PC-3 (cell line): Measurements from ENCODE around the gene ERG28. TPM values are rescaled to one million over a fixed set of nuclear protein-coding genes. Genes with fewer than 3 reads are reported as not detected.

ENCODE experiments used
- ATAC-seq: fragments of 200-7000 bp; cut with Tn5 transposase; 2 replicates; pipeline ENCODE4 v1.9.1; 2020; ENCODE audit warnings: mild to moderate bottlenecking, moderate library complexity
- BruUV-seq: library from RNA; stranded (reverse); fragments of 400-500 nt; replicated peaks from 2 replicates; lab custom pipeline; 2021; lab: Mats Ljungman, UMichigan
- CTCF ChIA-PET: fragments of 300-600 bp; sonication (Branson Sonifier 250); formaldehyde crosslinking; loops from one replicate; lab custom pipeline; 2022; ENCODE audit warnings: antibody characterized with exemption; lab: Charles Lee
- POLR2A ChIA-PET: fragments of 300-600 bp; sonication (Branson Sonifier 250); formaldehyde crosslinking; loops from one replicate; lab custom pipeline; 2022; ENCODE audit warnings: antibody characterized with exemption; ENCODE audit not compliant: unreplicated experiment; lab: Charles Lee
- DNase-seq: peaks from one replicate; pipeline ENCODE4 v3.0.0-alpha.2; 2015
- H2AFZ ChIP-seq: fragments of 300-600 bp; sonication (generic); 2 replicates; pipeline ENCODE4 v1.6.0; 2016; ENCODE audit warnings: antibody characterized with exemption, low read length
- H3F3A ChIP-seq: fragments of 300-600 bp; sonication (generic); one replicate; pipeline ENCODE4 v1.6.0; 2017; ENCODE audit warnings: antibody characterized with exemption, low read length, control low read depth, mild to moderate bottlenecking; ENCODE audit not compliant: unreplicated experiment
- H3K27ac ChIP-seq: fragments of 300-600 bp; sonication (generic); 2 replicates; pipeline ENCODE4 v1.5.1; 2016; ENCODE audit warnings: mild to moderate bottlenecking, low read length
- H3K27me3 ChIP-seq: fragments of 300-600 bp; sonication (generic); 2 replicates; pipeline ENCODE4 v1.6.1; 2016; ENCODE audit warnings: low read length, mixed read lengths
- H3K36me3 ChIP-seq: fragments of 300-600 bp; sonication (generic); 2 replicates; pipeline ENCODE4 v1.6.1; 2016; ENCODE audit warnings: low read depth, mixed run types, low read length, mixed read lengths
- H3K4me1 ChIP-seq: fragments of 300-600 bp; sonication (generic); 2 replicates; pipeline ENCODE4 v1.5.1; 2016; ENCODE audit warnings: low read length; ENCODE audit not compliant: insufficient read depth
- H3K4me2 ChIP-seq: fragments of 300-600 bp; sonication (generic); 2 replicates; pipeline ENCODE4 v1.6.0; 2016; ENCODE audit warnings: low read length
- H3K4me3 ChIP-seq: fragments of 300-600 bp; sonication (generic); 2 replicates; pipeline ENCODE4 v1.5.1; 2016; ENCODE audit warnings: mild to moderate bottlenecking, low read length, mixed read lengths
- H3K79me2 ChIP-seq: fragments of 300-600 bp; sonication (generic); 2 replicates; pipeline ENCODE4 v1.6.1; 2017; ENCODE audit warnings: low read length, mixed read lengths
- H3K9ac ChIP-seq: fragments of 300-600 bp; sonication (generic); 2 replicates; pipeline ENCODE4 v1.6.0; 2016; ENCODE audit warnings: mild to moderate bottlenecking, low read length
- H3K9me2 ChIP-seq: fragments of 300-600 bp; sonication (generic); replicated peaks from 2 replicates; pipeline ENCODE4 v1.6.1; 2016; ENCODE audit warnings: mixed run types, low read length, mixed read lengths
- H3K9me3 ChIP-seq: fragments of 300-600 bp; sonication (generic); 2 replicates; pipeline ENCODE4 v1.6.1; 2016; ENCODE audit warnings: low read length, mixed read lengths
- H4K20me1 ChIP-seq: fragments of 300-600 bp; sonication (generic); 2 replicates; pipeline ENCODE4 v1.6.1; 2016; ENCODE audit warnings: low read length, mixed read lengths
- CTCF ChIP-seq: fragments of 300-600 bp; sonication (generic); conservative IDR thresholded peaks from 2 replicates; pipeline ENCODE4 v1.5.1; 2017; ENCODE audit warnings: antibody characterized with exemption, low read depth, mild to moderate bottlenecking, low read length
- EZH2 ChIP-seq: fragments of 300-600 bp; sonication (generic); IDR thresholded peaks from one replicate; pipeline ENCODE4 v1.6.1; 2017; ENCODE audit warnings: antibody characterized with exemption, mild to moderate bottlenecking, low read length; ENCODE audit not compliant: unreplicated experiment
- EZH2phosphoT487 ChIP-seq: fragments of 300-600 bp; sonication (generic); IDR thresholded peaks from 2 replicates; pipeline ENCODE4 v1.6.1; 2018; ENCODE audit warnings: mild to moderate bottlenecking, antibody characterized with exemption, low read length, borderline replicate concordance
- intact Hi-C: fragments of 100-400 bp; cut with micrococcal nuclease; formaldehyde crosslinking; loops from 2 replicates; pipeline ENCODE4 v1.9.0; 2023
- total RNA-seq: library from RNA; depleted of rRNA; stranded (reverse); fragments of >200 nt; gene quantifications from 2 replicates; pipeline ENCODE4 v1.2.3, GENCODE V29; 2014

The ERG28 gene
- total RNA-seq, 1 experiment from 2014 or later = 13.9 TPM

DNA sequence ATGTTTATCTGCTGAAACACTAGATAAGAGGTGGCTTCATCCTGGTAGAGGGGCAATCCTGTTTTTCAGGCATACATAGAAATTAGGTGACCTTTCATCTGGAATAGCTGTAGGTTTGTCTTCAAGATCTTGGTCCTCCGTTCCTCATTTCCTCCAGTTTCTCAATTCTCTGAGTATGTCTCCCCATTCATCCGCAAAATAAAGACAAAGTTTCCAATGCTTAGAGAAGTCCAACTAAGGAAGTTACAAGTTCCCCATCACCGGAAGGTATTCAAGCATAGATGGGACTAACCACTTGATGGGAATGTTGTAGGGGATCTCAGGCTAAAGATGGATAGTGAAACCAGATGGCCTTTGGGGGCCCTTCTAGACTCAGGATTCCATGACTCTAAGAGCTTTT is 34.3 kb downstream of the ERG28 start:
- Histone ChIP-seq H3F3A (no peaks in the 10 kb centered on the region), H3K9me2 (no peaks in the 10 kb centered on the region), H3K4me2 (no peak overlapping the region), H3K4me1 (no peaks in the 10 kb centered on the region), H3K9me3 (no peaks in the 10 kb centered on the region), H3K36me3 (no peaks in the 10 kb centered on the region), H3K9ac (no peak overlapping the region), H3K79me2 (no peaks in the 10 kb centered on the region), H3K27ac (no peak overlapping the region), H4K20me1 (no peaks in the 10 kb centered on the region), H3K27me3 (no peaks in the 10 kb centered on the region), H2AFZ (no peak overlapping the region), H3K4me3 (no peak overlapping the region)
- DNase-seq = no peak
- ChIA-PET CTCF (no interaction called here), POLR2A (no interaction called here)
- intact Hi-C loops = no loop called here
- TF ChIP-seq EZH2phosphoT487 = no peak
- no peak for TF ChIP-seq EZH2
- TF ChIP-seq CTCF = no peak
- ATAC-seq = no peak
- no TSS peak for BruUV-seq

DNA sequence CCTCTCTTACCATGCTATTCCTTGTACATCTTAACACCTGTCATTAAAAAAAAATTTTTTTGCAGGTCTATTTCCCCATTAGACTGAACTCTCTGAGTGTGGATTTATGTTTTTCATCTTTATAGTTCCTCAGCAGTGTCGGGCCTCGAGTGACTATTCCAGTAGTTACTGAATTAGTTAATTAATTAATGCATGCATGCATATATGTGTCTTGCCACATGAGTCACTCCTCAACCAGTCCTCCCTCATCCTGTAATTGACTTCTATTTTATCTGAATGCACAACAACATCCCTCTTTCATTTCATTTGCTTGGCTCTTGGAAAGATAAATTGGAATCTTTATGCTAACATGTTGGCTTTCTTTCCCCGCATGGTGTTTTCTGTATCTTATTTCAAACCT is 35.6 kb downstream of the ERG28 start:
- no peak for TF ChIP-seq EZH2phosphoT487
- Histone ChIP-seq H4K20me1 (no peaks in the 10 kb centered on the region), H3K9me3 (no peaks in the 10 kb centered on the region), H3K9ac (no peak overlapping the region), H3K79me2 (no peaks in the 10 kb centered on the region), H2AFZ (no peak overlapping the region), H3K27ac (no peak overlapping the region), H3K27me3 (no peaks in the 10 kb centered on the region), H3K9me2 (no peaks in the 10 kb centered on the region), H3K36me3 (no peaks in the 10 kb centered on the region), H3K4me1 (no peaks in the 10 kb centered on the region), H3K4me3 (no peak overlapping the region), H3F3A (no peaks in the 10 kb centered on the region), H3K4me2 (no peak overlapping the region)
- intact Hi-C loops = no loop called here
- POLR2A ChIA-PET = no interaction called here
- no peak for ATAC-seq
- CTCF ChIA-PET = no interaction called here
- no TSS peak for BruUV-seq
- no peak for DNase-seq

- H4K20me1 ChIP-seq = no peaks in the 10 kb centered on the region
Observed at GRCh38 chr14:75619548-75619947, 41.1 kb downstream of the ERG28 start.

More at GRCh38 chr14:75619548-75619947, 41.1 kb downstream of the ERG28 start:
- Histone ChIP-seq H3K9ac (no peak overlapping the region), H3K79me2 (no peaks in the 10 kb centered on the region), H3F3A (no peaks in the 10 kb centered on the region), H3K4me1 (no peaks in the 10 kb centered on the region), H3K9me3 (no peaks in the 10 kb centered on the region), H3K9me2 (no peaks in the 10 kb centered on the region), H3K4me3 (no peak overlapping the region), H3K27me3 (no peaks in the 10 kb centered on the region), H3K36me3 (no peaks in the 10 kb centered on the region), H2AFZ (no peak overlapping the region), H3K4me2 (no peak overlapping the region), H3K27ac (no peak overlapping the region)
- DNase-seq = no peak
- POLR2A ChIA-PET = no interaction called here
- no TSS peak for BruUV-seq
- ATAC-seq = no peak
- CTCF ChIA-PET = no interaction called here
- intact Hi-C loops = no loop called here
- TF ChIP-seq EZH2phosphoT487 (no peak), EZH2 (no peak), CTCF (no peak)
